Measurements from ENCODE around the gene RNF31. TPM values are rescaled to one million over a fixed set of nuclear protein-coding genes. Genes with fewer than 3 reads are reported as not detected.
A peak's percentile ranks its signal among the peaks of the same experiment; 100 is the strongest.

Gene RNF31
- total and polyA plus RNA-seq, 2 donors (not counting 1 experiment from before 2014, with no cell fraction given), result 69.8 to 103 TPM

GRCh38 chr14:24195186-24196070 is 48.1 kb downstream of the RNF31 start, which contains the start of gene TM9SF1:
Gene TM9SF1 (minus strand): TSS chr14:24195441. CDS start chr14:24195019, 422 bp downstream.
- peak within 1 kb of the TSS; percentile 97 for H3K9ac ChIP-seq (ENCODE audit: low read length)
- intact Hi-C loops (cut with micrococcal nuclease), result loop anchor here (1.0 to 5.0 kb wide), 10 partner anchors 7 to 181 kb away; partner anchors contain the start of genes CHMP4A, DHRS1, EMC9 and GMPR2
- H3K36me3 ChIP-seq (replicated peaks in 1 of 2; ENCODE audit: control extremely low read depth in 1 of 2, control insufficient read depth in 1 of 2, extremely low read depth in 1 of 2, insufficient read depth in 2 of 2, low read length in 1 of 2), result peaks cover 0 to 15% of the 10 kb centered on the region in 2 experiments
- no peaks in the 10 kb centered on the region for H3K27me3 Mint-ChIP-seq
- H3K9me3 Mint-ChIP-seq (ENCODE audit: insufficient read depth), result no peaks in the 10 kb centered on the region
- under 1% methylated on average over 89 of the region's 89 CpGs for WGBS (ENCODE audit: insufficient coverage)
- H3K79me2 ChIP-seq (ENCODE audit: control insufficient read depth, insufficient read depth, low read length), result peaks cover 70% of the 10 kb centered on the region
- TF ChIP-seq CTCF (IDR thresholded peaks at IDR 0.05) (no peak), EZH2 (IDR thresholded peaks at IDR 0.05; ENCODE audit: borderline replicate concordance, insufficient read depth, low read depth, low read length, poor library complexity, severe bottlenecking) (no peak)
- H3K9me3 ChIP-seq (ENCODE audit: control extremely low read depth in 1 of 3, control insufficient read depth in 2 of 3, insufficient read depth in 1 of 3, low read length in 2 of 3), result no peaks in the 10 kb centered on the region
- peaks cover 49% of the 10 kb centered on the region for H3K4me1 Mint-ChIP-seq
- peak within 1 kb of the TSS; percentile 99 for H3K27ac Mint-ChIP-seq
- H2AFZ ChIP-seq (ENCODE audit: insufficient read depth, low read depth, low read length, poor library complexity, severe bottlenecking), result peak within 1 kb of the TSS; percentile 88
- H4K20me1 ChIP-seq (ENCODE audit: control insufficient read depth, insufficient read depth, low read length, poor library complexity, severe bottlenecking), result no peaks in the 10 kb centered on the region
- ChIA-PET POLR2A (interaction anchor here (0.7 to 3.6 kb wide), 15 partner anchors 9 to 235 kb away, joined by 3 to 64 read pairs (median 6); partner anchors contain the start of genes CBLN3, CHMP4A, DCAF11 and EMC9), CTCF (interaction anchor here (0.5 to 3.5 kb wide), 19 partner anchors 12 to 242 kb away, joined by 3 to 21 read pairs (median 4); partner anchors contain the start of genes CHMP4A, CIDEB, IRF9 and MDP1)
- peaks cover 25 to 26% of the 10 kb centered on the region in 2 donors for H3K4me1 ChIP-seq (ENCODE audit: control insufficient read depth in 2 of 2, insufficient read depth in 2 of 2, low read length in 2 of 2)
- peak within 1 kb of the TSS; percentile 82 to 99 (median 83) for H3K4me3 ChIP-seq (ENCODE audit: control extremely low read depth in 1 of 5, extremely low read depth in 1 of 5, insufficient read depth in 1 of 5, low read depth in 2 of 5, low read length in 4 of 5)
- H3K27ac ChIP-seq (ENCODE audit: low read length in 2 of 2), result peak within 1 kb of the TSS; percentile 98 to 99
- no peaks in the 10 kb centered on the region for H3K27me3 ChIP-seq (replicated peaks in 1 of 4; ENCODE audit: control extremely low read depth in 1 of 4, control insufficient read depth in 3 of 4, insufficient read depth in 4 of 4, low read length in 3 of 4)
- peak within 1 kb of the TSS; percentile 91 for H3K4me2 ChIP-seq (replicated peaks; ENCODE audit: low read depth, low read length, poor library complexity, severe bottlenecking)
- DNase-seq, result peak; percentile 96
- peak; percentile 90 for ATAC-seq (ENCODE audit: low read depth)
- H3K4me3 Mint-ChIP-seq, result peak within 1 kb of the TSS; percentile 89
